Measurements from ENCODE around the gene JAZF1. TPM values are rescaled to one million over a fixed set of nuclear protein-coding genes. Genes with fewer than 3 reads are reported as not detected.

JAZF1 gene
- total RNA-seq, 1 experiment from 2014 or later = 9.1 TPM

- H3K4ac ChIP-seq (ENCODE audit: low read depth, low read length) = no peak overlapping the region
- Mint-ChIP-seq H3K36me3 (ENCODE audit: insufficient read depth in 1 of 3, low read depth in 3 of 3) (no peaks in the 10 kb centered on the region), H3K4me3 (no peak overlapping the region), H3K4me1 (peaks cover 18 to 24% of the 10 kb centered on the region in 2 experiments), H3K9me3 (no peaks in the 10 kb centered on the region), H3K27ac (no peak overlapping the region), H3K27me3 (ENCODE audit: low read depth) (no peaks in the 10 kb centered on the region)
- H2AFZ ChIP-seq (ENCODE audit: low read length) = no peak overlapping the region
- H3K4me2 ChIP-seq (ENCODE audit: insufficient read depth, insufficient read length, low read length) = no peak overlapping the region
- peaks cover 2% of the 10 kb centered on the region; the same call in 1 of the 2 replicates for H3K4me1 ChIP-seq (ENCODE audit: insufficient read depth, low read length)
- no peak overlapping the region for H3K9ac ChIP-seq (ENCODE audit: extremely low read depth, insufficient read length, low read length)
- no peak overlapping the region for H3T11ph ChIP-seq (ENCODE audit: low read length)
- no peaks in the 10 kb centered on the region for H3K79me1 ChIP-seq (ENCODE audit: insufficient read depth, low read depth, low read length, poor library complexity, severe bottlenecking)
- H4K20me1 ChIP-seq (ENCODE audit: control insufficient read depth, insufficient read depth, insufficient read length) = no peaks in the 10 kb centered on the region
- H4K8ac ChIP-seq (replicated peaks; ENCODE audit: insufficient read length, low read depth, low read length) = no peak overlapping the region
- H2BK120ac ChIP-seq (ENCODE audit: low read depth, low read length, poor library complexity, severe bottlenecking) = no peak overlapping the region
- H3K27me3 ChIP-seq (ENCODE audit: insufficient read depth, low read length) = no peaks in the 10 kb centered on the region
- TF ChIP-seq, protein P1, sequence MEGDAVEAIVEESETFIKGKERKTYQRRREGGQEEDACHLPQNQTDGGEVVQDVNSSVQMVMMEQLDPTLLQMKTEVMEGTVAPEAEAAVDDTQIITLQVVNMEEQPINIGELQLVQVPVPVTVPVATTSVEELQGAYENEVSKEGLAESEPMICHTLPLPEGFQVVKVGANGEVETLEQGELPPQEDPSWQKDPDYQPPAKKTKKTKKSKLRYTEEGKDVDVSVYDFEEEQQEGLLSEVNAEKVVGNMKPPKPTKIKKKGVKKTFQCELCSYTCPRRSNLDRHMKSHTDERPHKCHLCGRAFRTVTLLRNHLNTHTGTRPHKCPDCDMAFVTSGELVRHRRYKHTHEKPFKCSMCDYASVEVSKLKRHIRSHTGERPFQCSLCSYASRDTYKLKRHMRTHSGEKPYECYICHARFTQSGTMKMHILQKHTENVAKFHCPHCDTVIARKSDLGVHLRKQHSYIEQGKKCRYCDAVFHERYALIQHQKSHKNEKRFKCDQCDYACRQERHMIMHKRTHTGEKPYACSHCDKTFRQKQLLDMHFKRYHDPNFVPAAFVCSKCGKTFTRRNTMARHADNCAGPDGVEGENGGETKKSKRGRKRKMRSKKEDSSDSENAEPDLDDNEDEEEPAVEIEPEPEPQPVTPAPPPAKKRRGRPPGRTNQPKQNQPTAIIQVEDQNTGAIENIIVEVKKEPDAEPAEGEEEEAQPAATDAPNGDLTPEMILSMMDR (conservative IDR thresholded peaks at IDR 0.05) = no peak
- no peaks in the 10 kb centered on the region for H3K23me2 ChIP-seq (ENCODE audit: insufficient read length, low read depth, low read length, poor library complexity, severe bottlenecking)
- H4K91ac ChIP-seq (ENCODE audit: insufficient read length, low read depth, low read length) = no peak overlapping the region
- no peak overlapping the region for H3K56ac ChIP-seq (ENCODE audit: insufficient read length, low read depth, low read length)
- no peak overlapping the region for H3K27ac ChIP-seq (ENCODE audit: insufficient read length, low read depth, low read length)
- H2BK15ac ChIP-seq (ENCODE audit: low read depth, low read length) = no peak overlapping the region
- no peak overlapping the region for H2BK12ac ChIP-seq (ENCODE audit: insufficient read length, low read depth, low read length)
- H3K23ac ChIP-seq (ENCODE audit: insufficient read length, low read depth, low read length) = no peak overlapping the region
- H3K18ac ChIP-seq (ENCODE audit: insufficient read length, low read depth, low read length) = no peak overlapping the region
- no peak overlapping the region for H2AK5ac ChIP-seq (ENCODE audit: insufficient read length, low read length)
- H3K79me2 ChIP-seq (ENCODE audit: insufficient read depth, low read length) = no peaks in the 10 kb centered on the region
- H3K14ac ChIP-seq (ENCODE audit: insufficient read depth, low read length) = no peak overlapping the region
- H3K9me3 ChIP-seq (ENCODE audit: control insufficient read depth, low read depth, low read length) = no peaks in the 10 kb centered on the region
- WGBS (ENCODE audit: extremely low coverage, insufficient read length, low lambda C conversion rate) = no CpG with 5 or more reads among the region's 3 CpGs
- no peak overlapping the region for H2BK5ac ChIP-seq (ENCODE audit: insufficient read length, low read length)
- DNase-seq = no peak
- no peak overlapping the region for H2BK20ac ChIP-seq (ENCODE audit: low read depth, low read length, poor library complexity, severe bottlenecking)
- no peak overlapping the region for H4K5ac ChIP-seq (ENCODE audit: insufficient read length, low read depth, low read length)
These were observed 111.2 kb downstream of the JAZF1 start for GRCh38 chr7:28069388-28069787.
